Fibroblast of mammary gland (primary cell): ENCODE measurements around the gene TPCN2.

ENCODE experiments used
- DNase-seq: peaks from one replicate; pipeline ENCODE4 v3.0.0-alpha.2; 2010; ENCODE audit warnings: low read depth
- H3K4me3 ChIP-seq: 2 replicates; pipeline ENCODE4 v1.5.1; 2011; ENCODE audit warnings: low read depth, mild to moderate bottlenecking, low read length, moderate library complexity; ENCODE audit not compliant: control insufficient read depth
- TF ChIP-seq, protein P1 (sequence below): conservative IDR thresholded peaks from 2 replicates; pipeline ENCODE4 v1.5.1; 2011; ENCODE audit warnings: low read depth, low read length, inconsistent platforms; ENCODE audit not compliant: control insufficient read depth, insufficient read depth

TPCN2 gene

DNA sequence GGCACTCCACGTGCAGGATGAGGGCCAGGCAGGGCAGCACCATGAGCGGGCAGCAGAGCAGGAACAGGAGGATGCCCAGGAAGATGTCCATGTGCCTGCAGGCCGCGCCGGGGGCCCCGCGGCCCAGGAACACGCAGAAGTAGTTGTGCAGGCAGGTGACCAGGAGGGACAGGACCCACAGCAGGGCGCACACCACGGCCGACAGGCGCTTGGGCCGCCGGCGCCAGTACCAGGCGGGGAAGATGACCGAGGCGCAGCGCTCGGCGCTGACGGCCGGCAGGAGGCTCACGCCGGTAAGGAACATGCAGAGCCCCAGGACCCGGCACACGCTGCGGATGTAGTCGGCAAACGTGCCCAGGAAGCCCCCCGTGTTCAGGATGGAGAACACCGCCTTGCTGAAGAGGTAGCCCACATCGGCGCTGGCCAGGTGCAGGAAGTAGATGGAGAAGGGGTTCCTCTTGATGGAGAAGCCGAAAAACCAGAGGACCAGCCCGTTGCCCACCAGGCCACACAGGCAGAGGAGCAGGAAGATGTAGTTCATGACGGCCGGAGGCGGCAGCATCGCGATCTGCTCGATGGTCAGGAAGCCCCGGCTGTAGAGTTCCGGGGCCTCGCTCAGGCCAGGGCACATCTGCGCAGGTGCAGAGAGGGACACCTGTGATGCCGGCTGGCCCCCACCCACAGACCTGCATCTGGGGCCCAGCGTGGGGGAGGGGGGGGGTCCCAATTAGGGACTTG, 42.9 kb upstream of the TPCN2 start:
- TF ChIP-seq, protein P1, sequence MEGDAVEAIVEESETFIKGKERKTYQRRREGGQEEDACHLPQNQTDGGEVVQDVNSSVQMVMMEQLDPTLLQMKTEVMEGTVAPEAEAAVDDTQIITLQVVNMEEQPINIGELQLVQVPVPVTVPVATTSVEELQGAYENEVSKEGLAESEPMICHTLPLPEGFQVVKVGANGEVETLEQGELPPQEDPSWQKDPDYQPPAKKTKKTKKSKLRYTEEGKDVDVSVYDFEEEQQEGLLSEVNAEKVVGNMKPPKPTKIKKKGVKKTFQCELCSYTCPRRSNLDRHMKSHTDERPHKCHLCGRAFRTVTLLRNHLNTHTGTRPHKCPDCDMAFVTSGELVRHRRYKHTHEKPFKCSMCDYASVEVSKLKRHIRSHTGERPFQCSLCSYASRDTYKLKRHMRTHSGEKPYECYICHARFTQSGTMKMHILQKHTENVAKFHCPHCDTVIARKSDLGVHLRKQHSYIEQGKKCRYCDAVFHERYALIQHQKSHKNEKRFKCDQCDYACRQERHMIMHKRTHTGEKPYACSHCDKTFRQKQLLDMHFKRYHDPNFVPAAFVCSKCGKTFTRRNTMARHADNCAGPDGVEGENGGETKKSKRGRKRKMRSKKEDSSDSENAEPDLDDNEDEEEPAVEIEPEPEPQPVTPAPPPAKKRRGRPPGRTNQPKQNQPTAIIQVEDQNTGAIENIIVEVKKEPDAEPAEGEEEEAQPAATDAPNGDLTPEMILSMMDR = no peak
- DNase-seq = no peak
- no peak overlapping the region for H3K4me3 ChIP-seq

DNA sequence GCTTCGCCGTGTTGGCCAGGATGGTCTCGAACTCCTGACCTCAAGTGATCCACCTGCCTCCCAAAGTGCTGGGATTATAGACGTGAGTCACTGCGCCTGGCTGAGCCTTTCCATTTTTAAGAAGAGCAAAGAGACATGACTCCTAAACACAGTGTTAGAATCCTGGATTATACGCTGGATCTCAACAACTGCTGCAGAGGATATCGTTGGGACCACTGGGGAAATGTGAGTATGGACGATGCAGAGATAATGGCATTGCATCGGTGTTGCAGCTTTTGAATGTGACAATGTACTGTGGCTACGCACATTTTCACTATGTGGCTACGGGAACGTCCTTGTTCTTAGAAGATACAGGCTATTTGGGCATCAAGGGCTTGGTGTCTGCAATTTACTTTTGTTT, 41.9 kb upstream of the TPCN2 start:
- TF ChIP-seq, protein P1 = no peak
- no peak overlapping the region for H3K4me3 ChIP-seq

DNA sequence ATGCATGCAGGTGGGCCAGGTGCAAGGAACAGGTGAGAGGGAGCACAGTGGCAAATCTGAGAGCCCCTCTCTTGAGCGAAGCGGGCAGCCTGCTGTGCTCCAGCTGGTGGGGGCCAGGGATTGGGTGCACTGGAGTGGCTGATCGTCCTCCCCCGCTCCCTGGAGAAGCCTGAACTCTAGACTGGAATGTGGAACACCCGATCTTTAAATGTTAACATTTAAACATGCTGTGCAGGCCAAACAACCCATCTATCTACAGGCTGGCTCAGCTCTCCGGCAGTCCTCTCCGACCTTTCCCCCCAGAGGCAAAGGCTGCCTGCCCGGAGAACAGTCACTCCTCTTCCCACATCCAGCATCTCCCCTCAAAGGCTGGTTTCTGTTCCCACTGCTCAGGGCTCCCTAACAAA, 40.8 kb upstream of the TPCN2 start:
- peak; percentile 70 for DNase-seq
- TF ChIP-seq, protein P1 = no peak
- H3K4me3 ChIP-seq = no peak overlapping the region

More for the DNA sequence above, 41.9 kb upstream of the TPCN2 start:
- DNase-seq = no peak

DNA sequence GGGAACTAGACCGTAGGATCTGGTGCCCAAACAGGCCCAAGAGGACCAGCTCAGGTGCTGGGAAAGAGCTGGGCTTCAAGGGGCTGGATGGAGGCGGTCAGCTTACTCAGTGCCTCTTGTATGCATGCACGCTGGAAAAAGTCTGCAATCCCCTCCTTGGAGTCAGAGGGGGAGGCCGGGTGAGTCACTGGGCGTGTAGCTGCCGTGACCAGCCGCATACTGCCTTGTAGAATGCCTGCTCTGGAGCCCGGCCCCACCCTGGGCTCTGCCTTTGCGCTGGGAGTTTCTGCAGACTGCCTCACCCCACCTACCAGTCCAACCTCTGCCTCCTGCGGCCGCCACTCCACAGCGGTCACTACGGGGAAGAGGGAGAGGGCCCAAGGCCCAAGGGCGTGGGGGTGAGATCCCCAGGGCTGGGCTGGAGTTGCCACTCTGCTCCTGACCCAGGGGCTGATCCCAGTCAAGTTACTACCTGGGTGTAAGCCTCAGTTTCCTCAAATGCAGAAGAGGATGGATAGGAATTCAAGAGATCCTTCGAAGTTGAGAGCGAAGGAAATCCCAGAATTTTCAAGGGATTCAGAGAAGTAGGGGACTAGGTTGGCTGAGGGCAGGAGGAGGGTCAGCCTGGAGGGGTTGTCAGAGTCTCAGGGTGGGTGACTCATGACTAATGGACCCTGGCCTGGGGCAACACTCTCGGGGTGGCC, 39.8 kb upstream of the TPCN2 start:
- H3K4me3 ChIP-seq = no peak overlapping the region
- TF ChIP-seq, protein P1 = no peak
- DNase-seq = peak; percentile 98

DNA sequence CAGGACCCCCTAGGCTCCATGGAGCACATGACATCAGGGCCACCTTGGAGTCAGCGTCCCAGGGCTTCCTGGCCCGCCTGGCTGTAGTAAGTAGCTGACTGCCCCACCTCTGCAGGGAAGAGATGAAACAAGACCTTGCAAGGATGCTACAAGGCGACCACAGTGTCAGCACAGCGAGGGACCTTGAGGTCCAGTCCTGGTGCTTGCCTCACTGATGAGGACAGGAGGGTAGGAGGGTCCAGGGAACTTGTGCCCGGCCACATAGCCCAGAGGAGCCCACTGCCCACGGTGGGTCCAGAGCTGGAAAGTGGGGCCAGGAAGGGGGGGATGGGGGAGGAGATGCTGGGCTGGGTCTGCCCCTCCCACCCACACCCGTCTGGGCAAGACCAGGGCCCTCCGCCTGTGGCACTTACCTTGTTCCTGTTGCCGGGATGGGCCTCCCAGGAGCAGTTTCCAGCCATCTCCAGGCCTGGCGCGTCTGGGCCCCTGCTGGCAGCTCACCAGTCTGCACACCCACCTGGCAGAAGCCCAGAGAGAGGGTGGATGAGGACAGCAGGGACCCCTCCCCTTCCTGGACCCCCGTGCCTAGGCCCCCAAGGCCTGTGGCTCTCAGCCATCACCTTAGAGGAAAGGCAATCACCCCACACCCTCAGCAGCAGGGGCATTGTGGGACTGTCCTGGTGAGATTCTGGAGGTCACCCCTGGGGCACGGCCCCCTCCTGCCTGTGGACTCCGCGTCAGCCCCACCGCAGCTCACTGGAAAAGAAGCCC, 39.1 kb upstream of the TPCN2 start:
- no peak for DNase-seq
- TF ChIP-seq, protein P1 = no peak
- no peak overlapping the region for H3K4me3 ChIP-seq

DNA sequence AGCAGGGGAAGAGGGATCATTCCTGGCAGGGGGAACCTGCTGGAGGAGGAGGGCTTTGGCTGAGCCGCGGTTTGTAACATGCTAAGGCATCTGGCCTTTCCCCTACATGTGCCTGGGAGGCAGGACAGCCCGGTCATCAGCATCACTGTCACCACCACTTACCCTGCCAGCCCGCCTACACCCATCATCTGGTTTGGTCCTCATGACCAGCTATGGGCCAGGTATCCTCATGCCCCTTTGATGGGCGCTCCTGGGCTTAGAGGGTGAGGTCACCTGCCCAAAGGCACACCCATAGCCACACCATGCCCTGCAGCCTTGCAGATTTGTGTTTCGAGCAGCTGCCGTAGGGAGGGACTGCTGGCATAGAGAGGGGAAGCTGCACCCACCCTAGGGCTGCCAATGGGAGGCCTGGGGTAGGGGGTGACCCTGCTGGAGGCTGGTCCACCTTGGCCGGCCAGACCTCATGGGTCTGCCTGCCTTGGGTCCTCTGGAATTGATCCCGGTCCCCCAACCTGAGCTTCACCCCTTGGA, 38.3 kb upstream of the TPCN2 start:
- TF ChIP-seq, protein P1 = no peak
- no peak for DNase-seq
- peak overlapping the region; percentile 38 for H3K4me3 ChIP-seq
